IPS-NIHi7 (cell line): Measurements from ENCODE around the gene KIF24.
"Not testable (repeated sequence)": the region's sequence is repeated elsewhere in the genome, so short reads cannot be mapped to it uniquely, and the experiment has no call there.

Experiments used
- DNase-seq: peaks from one replicate; pipeline ENCODE4 v3.0.0; 2012; ENCODE audit warnings: mixed read lengths; ENCODE audit errors: extremely low spot score

The KIF24 gene

DNA sequence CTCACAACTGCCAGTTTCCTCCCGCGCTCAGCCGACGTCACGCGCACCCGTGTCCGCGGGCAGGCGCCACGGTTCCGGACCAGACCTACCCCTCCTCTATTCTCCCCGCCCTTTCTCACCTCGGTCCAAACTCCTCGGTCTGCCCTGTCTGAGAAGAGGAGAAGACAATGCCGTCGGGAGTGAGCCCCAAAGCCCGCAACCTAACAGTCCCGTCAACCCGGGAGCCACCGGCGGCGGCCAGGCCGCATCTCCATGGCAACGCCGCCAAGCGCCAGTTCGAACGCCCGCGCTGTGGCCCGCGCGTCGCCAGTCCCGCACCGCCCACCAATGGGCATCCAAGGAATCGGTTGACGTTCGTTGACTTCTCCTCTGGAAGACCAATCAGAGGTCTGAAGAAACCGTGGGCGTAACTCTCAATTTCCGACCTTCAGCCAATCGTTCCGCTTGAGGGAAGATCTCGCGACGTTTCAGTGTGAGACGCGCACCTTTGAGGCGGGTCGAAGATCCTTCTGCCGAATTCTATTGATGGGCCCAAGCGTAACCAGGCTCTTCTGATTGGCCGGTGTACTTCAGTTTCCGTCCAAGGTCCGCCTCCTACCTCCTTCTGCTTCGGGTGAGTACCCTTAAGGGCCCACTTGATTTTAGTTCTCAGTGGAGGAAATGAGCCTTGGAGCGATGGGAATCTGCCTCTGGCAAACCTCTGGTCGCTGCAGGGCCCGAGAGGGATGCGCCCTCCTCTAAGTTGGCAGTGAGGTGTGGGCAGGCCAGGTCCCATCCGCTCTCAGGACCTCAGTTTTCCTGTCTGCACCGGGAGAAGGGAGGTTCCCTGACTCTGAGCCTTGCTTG, at the start of gene KIF24, which contains the start of gene NUDT2:
KIF24 (minus strand) TSS at position 282 of the 846 bp plus-strand sequence. CDS start 17,922 bp downstream, outside the sequence.
NUDT2 (plus strand) TSS at position 583 of the 846 bp plus-strand sequence. CDS start 9,471 bp downstream, outside the sequence.
- peak; percentile 98 for DNase-seq

DNA sequence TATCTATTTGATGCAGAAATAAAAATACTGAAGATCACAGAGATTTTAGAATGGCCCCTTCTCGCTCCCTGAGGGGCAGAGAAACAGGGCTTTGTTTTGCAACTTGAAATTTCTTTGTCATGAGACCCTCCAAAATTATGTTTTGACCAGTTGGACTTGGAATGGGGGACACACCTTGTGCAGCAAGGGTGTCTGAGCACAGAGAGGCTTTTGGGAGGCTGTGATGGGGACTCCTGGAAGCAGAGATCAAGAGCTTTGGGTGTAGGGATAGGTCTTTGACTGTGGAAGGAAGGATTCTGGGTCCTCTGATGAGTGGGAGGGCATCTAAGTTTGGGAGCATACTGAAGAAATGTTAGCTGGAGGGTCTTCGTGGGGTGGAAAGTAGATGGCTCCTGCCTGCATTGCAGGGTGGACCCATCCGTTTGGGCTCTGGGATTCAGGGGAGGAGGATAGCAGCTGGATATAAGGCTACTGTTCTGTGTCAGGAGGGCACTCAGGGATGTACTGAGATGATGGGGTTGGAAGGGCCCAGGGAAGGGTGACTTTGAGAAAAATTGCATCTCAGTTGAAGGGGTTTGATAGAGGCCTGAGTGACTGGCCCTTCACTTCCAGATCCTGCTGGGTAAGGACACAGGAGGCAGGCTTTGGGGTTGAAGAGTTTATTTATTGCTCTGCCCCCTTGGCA, 49.5 kb upstream of the KIF24 start:
- DNase-seq = no peak

- no peak for DNase-seq
Observed at GRCh38 chr9:34377404-34377746, 48.3 kb upstream of the KIF24 start.

DNA sequence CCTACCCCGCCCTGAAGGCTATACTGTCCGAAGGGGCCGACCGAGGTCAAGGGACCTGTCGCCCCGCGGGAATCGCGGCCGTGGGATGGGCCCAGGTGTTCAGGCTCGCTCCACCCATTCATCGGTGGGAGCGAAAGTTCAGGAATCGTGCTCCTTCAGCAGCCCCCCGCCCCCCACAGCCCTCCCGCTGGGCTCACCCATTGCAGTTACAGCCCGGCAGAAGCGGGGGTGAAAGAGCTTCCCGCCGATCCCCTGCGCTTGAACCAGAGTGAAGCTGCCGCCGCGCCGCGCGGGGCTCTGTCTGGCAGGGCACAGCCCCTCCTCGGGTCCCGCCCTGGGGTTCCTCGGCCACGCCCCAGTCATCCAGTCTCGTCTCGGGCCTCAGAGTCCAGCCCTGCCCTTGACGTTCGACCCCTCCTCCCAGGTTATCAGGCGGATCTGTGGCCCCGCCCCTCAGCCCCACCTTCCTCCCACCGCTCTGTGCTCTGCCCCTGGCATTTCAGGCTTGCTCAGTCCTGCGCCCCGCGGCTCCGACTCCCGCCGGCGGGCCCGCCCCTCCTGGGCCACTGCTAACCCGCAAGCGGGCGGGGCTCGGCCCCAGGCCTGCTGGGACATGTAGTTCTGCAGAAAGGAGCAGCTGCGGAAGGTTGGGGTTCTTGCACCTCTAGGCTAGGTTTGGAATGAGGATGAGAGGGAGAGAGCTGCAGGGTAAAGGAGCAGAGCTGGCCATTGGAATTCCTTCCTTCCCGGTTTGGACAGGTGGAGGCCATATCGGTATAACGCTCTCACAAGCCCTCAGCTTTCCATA, 47.7 kb upstream of the KIF24 start, which contains the start of gene MYORG:
MYORG (minus strand) TSS at position 303 of the 808 bp plus-strand sequence. CDS start 3,955 bp downstream, outside the sequence.
- DNase-seq = peak; percentile 99

DNA sequence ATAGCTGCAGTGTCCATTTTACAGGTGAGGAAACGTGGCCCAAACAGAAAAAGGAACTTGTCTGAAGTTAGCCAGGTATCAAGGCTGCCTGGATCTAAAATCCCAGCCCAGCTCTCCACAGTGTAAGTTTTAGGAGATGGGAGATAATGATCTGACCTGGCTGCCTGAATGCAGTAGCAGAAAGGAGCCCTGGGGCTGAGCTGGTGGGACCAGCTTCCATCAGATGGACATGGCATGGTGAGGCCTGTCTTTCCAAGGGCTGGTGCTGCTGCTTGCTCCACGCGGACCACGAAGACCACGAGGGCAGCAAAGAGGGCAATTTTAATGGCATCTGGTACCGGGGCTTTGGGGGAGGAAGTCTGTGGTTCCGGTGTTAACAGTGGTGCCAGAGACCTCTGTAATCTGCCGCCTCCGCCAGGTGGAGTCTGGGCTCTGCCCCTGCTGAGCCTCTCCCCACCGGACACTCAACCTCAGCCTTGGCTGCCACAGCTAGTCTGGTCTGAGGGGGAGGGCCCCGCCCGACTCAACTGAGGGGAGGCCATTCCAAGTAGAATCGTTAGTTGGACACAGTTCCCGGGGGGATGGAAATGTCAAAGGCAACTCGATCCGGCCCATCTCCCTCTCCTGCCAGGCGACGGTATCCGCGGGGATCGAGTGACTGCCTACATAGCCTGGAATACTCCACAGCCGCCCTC, 47.0 kb upstream of the KIF24 start:
- peak; percentile 63 for DNase-seq

DNA sequence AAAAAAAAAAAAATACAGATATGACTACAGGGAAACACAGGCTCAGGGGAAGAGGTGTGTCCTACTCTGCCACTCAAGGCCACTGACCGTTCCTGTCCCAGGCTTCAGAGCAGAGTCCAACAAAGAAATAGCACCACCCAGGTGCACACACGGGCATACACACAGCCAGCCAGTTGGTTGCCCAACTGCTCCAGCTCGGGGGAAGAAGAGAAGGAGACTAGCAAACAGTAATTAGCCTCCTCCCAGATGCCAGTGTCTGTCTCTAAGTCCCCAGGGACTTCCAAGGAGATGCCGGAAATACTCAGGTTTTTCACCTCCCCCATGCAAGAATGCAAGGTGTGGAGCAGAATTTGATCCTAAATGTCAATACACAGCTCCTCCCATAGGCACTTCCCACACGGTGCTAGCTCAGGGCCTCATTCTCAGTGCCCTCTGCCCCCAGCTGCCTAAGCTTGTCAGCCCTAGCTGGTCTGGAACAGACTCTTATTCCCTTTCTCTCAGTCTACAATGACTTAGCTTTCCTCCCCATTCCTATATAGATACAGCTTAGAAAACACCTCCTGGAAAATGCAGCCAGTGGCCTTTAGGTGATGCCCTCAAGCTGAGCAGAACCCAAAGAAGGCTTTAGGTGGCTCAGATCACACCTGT, 46.0 kb upstream of the KIF24 start:
- DNase-seq = peak; percentile 47

DNA sequence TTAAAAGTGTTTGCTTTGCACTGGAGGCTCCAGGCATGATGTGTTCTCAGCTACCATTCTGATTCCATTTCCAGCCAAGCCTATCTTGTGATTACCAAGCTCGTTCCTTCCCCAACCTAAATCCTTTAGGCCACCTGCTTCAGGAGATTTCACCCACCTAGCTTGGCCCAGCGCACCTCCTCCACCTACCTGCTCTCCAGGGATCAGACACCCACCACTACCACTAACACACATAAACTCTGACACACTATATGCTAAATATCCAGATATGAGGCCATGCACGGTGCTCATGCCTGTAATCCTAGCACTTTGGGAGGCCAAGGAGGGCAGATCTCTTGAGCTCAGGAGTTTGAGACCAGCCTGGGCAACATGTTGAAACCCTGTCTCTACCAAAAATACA, 45.3 kb upstream of the KIF24 start:
- DNase-seq = no peak

DNA sequence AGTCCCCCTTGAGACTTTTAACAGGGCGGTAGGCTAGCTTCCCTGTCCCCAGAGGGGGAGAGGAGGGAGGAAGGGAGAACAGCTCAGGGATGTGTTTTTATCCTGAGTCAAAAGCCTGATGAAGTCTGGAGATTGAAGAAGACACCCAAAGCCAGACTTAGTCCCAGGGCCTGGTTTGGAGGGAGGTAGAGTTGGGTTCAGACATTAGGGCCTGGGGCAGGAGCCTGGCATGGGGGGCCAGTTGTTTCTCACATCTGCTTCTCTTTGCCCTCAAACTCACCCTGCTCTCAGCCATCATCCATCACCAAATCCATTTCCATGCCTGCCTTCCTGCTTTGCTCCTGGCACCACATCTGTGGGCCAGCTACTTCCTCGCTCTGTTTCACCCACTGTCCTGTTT, 44.7 kb upstream of the KIF24 start:
- DNase-seq = no peak

DNA sequence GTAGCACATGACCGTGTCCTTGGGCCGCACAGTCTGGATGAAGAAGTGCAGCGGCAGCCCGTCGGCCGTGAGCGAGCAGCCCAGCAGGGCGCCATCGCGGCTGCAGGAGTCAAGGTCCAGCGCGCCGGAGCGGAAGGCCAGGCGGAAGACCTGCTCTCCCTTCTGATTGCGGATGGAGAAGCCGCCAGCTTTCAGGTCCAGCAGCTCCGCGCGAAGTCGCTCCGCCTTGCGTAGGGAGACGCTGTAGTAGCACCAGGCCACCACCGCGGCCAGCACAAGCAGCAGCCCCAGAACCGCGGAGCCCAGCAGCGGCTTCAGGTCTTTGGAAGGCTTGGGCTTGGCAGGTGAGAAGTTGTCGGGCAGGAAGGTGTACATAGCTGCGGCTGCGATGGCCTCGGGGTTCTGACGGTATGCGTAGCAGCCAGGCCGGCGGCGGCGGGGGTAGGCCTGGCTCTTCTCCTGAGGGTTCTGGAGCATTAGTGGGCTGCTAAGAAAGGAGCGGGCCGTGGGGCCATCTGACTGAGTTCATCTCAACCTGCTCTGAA, 43.5 kb upstream of the KIF24 start:
- DNase-seq = no peak

- DNase-seq = no peak
Observed at GRCh38 chr9:34371886-34372466, 42.9 kb upstream of the KIF24 start.

DNA sequence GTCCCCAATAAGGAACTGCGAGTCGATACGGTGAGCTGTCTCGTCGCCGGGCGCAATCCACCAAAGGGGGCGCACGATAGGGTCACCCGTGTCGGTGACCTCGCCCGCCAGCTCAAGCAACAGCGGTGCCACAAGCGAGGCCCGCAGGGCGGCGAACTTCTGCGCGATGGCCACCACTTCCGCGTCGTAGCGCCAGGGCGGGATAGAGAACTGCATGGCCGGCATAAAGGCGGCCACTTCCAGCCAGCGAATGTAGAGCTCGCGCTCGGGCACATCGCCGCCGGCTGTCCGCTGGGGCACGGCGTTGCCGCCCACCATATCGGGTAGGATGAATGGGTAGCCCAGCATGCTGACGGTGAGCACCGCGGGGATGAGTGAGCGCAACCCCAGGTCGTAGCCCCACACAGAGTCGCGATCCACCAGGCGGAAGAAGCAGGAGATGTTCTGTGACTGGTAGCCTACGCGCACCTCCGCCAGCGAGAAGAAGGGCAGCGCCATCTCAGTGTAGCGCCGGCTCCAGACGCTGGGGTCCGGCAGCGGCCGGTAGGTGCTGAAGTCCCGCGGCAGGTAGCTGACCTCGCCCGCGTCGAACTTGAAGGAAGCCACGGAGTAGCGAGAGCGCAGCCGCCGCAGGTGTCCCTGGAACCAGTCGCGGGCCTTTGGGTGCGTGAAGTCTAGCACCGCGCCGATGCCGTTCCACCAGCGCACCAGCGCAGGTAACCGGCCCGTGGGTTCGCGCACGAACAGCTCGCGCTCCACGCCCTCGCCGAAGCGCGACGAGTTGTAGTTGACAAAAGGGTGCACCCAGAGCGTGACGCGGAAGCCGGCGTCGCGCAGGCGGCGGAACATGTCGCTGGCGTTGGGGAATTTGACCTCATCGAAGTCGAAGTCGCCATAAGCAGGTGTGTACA, 42.2 kb upstream of the KIF24 start:
- DNase-seq = no peak

DNA sequence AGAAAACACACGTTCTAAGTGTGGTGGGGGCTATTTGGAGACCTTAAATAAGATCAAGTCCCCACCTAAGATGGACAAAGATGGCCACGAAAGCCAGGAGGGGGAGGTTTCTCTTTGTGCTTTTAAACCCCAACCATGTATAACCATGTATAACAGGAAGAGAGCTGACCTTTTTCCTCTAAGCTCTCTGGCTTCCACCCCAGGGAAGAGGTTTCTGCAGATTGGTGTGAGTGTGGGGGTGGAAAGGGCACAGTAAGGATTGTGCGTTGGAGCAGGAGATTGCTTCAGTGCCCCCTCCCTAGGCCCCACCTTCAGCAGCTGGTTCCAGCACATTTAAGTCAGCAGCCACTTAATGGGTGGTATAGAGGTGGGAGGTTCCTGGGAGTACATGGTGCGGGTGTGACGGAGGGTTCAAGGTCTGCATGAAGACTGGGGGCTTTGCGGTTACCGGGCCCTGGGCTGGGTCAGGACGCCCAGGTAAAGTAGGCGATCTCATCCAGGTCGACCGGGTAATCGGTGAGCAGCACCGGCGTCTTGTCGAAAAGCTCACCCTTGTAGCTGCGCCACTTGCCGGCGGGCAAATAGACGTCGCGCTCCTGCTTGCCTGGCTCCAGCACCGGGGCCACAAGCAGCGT, 41.4 kb upstream of the KIF24 start:
- DNase-seq = no peak

- no peak for DNase-seq
Observed at GRCh38 chr9:34369636-34370035, 40.6 kb upstream of the KIF24 start.

DNA sequence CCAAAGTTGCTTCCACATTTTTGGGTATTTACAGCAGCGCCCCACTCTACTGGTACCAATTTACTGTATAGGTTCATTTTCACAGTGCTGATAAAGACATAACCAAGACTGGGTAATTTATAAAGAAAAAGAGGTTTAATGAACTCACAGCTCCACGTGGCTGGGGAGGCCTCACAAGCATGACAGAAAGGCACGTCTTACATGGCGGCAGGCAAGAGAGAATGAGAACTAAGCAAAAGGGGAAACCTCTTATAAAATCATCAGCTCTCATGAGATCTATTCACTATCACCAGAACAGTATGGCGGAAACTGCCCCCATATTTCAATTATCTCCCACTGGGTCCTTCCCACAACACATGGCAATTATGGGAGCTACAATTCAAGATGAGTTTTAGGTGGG, 39.7 kb upstream of the KIF24 start:
- DNase-seq = not testable (repeated sequence)

GRCh38 chr9:34367751-34368410, 38.8 kb upstream of the KIF24 start:
- not testable (repeated sequence) for DNase-seq

GRCh38 chr9:34366365-34366764, 37.3 kb upstream of the KIF24 start:
- DNase-seq = peak; percentile 3

GRCh38 chr9:34365282-34365681, 36.2 kb upstream of the KIF24 start:
- no peak for DNase-seq
